CD4-positive, alpha-beta T cell treated with Interferon gamma for 1 hour (primary cell): Measurements from ENCODE around the gene NEURL4.

Source experiments
- DNase-seq: peaks from one replicate; pipeline ENCODE4 v3.0.0-alpha.2; 2020

NEURL4 gene

DNA sequence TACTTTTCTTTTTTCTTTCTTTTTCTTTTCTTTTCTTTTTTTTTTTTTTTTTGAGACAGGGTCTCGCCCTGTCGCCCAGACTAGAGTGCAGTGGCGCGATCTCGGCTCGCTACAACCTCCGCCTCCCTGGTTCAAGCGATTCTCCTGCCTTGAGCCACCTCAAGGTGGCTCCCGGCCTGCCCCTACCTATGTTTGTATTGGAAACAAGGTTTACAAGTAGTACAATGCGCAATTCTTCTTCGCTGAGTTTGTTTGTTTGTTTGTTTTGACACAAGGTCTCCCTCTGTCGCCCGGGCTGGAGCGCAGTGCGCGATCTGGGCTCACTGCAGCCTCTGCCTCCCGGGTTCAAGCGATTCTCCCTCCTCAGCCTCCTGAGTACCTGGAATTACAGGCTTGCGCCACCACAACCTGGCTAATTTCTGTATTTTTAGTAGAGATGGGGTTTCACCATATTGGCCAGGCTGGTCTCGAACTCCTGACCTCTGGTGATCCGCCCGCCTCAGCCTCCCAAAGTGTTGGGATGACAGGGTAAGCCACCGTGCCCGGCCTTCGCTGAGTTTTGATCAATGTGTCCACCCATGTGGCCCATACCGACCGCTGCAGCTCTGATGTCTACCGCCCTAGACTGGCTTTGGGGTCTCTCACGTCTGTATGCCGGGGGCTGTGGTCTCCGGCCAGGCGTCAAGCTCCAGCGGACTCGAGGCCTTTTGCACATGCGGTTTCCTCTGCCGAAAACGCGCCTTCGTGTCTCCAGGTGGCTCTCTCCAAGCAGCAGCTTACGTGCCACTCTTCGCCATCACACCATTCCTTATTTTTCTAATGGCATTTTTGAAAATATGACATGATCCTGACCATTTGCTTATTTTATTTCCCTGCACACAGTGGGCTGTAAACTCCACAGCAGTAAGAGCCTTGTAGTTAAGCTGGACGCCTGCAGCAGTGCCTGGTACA lies 33.6 kb downstream of the NEURL4 start:
- DNase-seq, result no peak

GRCh38 chr17:7294614-7295153 lies 34.5 kb downstream of the NEURL4 start, which contains the start of gene YBX2:
Gene YBX2, minus strand, starts transcription at chr17:7294639. Its CDS starts 139 bp downstream, at chr17:7294500.
- DNase-seq, result peak; percentile 84

GRCh38 chr17:7293816-7294613 lies 35.1 kb downstream of the NEURL4 start:
- DNase-seq, result no peak

- DNase-seq, result no peak
Observed at GRCh38 chr17:7293159-7293558, 36.0 kb downstream of the NEURL4 start.

- DNase-seq, result no peak
Observed at GRCh38 chr17:7292729-7293128, 36.4 kb downstream of the NEURL4 start.

DNA sequence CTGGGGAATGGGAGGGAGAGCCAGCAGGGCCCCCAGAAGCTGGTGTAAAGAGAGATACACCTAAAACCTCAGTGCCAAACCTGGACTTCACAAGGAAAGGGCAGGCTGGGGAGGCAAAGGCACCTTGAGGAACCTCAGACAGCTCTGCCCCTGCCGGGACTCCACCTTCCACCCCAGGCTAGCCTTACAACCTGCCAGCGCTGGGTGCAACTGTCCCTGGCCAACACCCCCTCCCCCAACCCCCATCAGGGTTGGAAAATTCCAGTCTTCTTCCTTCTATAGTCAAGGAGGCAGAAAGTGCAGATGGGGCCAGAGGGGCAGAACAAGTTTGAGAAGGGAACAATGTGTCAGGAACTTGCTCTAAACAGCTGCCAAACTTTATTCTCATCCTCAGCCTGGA lies 36.9 kb downstream of the NEURL4 start:
- no peak for DNase-seq

DNA sequence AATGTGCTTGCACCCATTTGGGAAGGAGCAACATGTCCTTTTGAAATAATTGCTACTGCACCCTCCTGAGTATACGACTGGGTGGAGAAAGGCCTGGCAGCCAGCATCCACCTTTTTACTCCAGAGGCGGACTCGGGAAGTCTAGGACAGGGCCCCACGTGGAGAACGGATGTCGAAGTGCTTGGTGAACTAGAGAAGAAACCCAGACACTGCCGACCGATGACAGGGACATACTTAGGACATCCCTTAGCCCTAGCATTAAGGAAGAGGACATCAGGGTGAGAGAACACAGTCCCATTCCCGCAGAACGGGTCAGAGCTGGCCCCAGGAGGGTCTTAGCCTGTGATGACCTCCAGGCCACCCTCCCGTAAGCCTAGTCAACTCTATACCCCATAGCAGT lies 38.5 kb downstream of the NEURL4 start:
- DNase-seq, result no peak

DNA sequence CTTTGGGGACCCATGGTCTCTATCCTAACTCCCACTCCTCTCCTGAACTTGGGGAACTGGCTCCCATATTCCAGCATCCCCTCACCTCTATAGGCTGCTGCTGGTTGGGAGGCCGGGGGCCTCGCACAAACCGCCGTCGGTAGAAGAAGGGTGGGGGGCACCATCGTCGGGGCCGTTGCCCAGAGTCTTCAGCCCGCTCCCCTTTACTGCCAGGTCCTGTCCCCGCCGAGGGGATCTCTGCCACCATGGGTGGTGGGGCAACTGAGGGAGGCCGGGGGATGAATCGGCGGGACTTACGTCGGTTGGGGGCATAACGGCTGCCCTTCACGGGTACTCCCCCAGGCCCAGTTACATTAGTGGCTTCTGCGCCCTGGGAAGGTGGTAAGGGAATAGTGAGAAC lies 39.0 kb downstream of the NEURL4 start:
- DNase-seq, result no peak

DNA sequence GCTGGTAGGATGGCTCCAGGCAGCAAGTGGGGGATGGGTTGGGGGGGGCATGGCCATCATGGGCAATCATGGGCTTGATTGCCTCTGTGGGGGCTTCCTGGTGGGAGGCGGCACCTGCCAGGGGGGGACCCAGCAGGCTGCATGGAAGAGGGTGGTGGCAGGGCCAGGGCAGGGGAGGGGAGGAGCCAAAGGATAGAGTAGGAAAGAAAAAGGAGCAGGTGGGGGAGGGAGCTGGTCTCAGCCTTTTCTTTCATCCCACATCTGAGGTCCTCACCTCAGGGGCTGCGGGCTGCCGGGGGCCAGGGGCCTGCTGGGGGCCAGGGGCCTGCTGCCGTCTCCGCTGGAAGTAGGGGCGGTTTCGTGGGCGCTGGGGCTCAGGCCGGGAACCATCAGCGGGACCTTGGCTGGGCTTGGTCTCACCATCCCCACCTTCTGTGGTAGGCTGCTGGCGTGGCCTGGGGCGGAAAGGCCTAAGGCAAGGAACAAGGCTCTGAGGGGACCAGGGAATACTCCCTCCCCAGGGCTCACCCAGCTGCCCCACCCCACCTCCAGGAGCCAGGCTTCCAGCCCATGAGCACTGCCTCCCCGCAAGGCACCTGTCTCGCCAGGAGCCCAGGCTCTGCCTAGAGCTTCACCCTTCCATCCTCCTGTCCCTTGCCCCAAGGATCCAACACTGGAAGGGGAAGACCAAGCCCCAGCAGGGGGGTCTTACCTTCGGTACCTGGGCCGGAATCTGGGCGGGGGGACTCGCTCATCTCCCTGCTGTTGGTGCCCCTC lies 39.7 kb downstream of the NEURL4 start:
- no peak for DNase-seq

- DNase-seq, result no peak
Observed at GRCh38 chr17:7285679-7286078, 43.5 kb downstream of the NEURL4 start.

DNA sequence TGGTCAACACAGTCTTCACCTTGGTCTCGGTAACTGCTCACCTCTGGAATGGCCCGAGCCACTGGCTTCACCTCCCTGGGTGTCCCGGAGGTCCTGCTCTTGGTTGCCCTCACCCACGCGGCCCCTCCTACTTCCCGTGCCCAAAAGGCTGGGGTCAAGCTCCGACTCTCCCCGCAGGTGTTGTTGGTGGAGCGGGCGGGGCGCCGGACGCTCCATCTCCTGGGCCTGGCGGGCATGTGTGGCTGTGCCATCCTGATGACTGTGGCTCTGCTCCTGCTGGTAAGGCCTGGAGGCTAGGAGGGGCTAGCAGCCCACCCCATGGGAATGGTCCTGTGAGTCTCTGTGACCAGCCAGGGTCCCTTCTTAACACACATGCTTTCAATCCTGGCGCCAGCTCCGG lies 44.2 kb downstream of the NEURL4 start:
- DNase-seq, result no peak

DNA sequence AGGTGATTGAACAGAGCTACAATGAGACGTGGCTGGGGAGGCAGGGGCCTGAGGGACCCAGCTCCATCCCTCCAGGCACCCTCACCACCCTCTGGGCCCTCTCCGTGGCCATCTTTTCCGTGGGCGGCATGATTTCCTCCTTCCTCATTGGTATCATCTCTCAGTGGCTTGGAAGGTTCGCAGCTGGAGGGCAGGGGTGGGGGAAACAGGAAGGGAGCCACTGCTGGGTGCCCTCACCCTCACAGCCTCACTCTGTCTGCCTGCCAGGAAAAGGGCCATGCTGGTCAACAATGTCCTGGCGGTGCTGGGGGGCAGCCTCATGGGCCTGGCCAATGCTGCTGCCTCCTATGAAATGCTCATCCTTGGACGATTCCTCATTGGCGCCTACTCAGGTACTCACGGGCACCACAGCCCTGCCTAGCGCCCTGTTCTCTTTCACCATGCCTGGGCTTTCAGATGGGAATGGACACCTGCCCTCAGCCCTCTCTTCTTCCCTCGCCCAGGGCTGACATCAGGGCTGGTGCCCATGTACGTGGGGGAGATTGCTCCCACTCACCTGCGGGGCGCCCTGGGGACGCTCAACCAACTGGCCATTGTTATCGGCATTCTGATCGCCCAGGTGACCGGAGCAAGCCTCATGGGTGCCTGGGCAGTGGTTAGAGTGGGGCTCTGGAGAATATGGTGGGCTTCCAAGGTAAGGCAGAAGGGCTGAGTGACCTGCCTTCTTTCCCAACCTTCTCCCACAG lies 45.5 kb downstream of the NEURL4 start:
- no peak for DNase-seq

GRCh38 chr17:7282752-7283321 lies 46.3 kb downstream of the NEURL4 start:
- DNase-seq, result no peak

DNA sequence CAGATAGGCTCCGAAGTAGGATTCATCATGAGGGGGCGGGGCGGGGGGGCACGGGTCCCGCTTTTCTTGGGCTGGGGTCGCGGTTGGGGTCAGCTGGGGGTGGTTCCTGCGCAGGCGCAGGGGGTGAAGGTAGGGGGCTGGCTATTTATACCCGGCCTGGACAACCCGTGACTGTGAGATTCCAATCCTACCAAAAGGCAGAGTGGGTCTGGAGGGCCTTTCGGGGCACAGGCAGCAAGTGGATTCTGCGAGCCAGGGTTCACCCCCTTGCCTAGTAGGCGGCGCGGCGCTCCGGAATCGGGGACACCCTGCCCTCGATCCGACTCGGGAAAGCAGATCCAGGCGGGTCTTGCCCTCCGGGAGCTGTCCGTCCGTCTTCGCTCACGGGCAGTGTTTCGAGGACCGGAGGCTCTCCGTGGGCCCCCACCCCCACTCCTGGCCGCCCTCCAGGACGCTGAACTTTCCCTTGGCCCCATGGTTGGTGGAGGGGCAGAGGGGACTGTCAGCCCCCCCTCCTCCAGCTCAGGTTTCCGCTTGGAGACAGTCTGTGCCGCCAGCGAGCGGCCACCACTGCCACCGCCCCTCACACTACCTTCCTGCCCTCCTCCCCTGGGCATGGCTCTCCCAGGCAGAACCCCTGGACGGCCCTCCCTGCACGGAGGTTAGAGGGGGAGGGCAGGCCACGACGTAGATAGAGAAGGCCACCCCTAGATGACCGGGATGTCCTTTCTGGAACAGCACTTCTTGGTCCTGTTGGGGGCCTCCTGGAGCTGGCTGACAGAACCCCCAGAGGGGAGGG lies 47.0 kb downstream of the NEURL4 start:
- DNase-seq, result no peak

- DNase-seq, result peak; percentile 89
Observed at GRCh38 chr17:7281074-7281952, 47.8 kb downstream of the NEURL4 start, which contains the start of gene SLC2A4. Gene SLC2A4, plus strand, starts transcription at chr17:7281718. Its CDS starts 217 bp downstream, at chr17:7281935.

DNA sequence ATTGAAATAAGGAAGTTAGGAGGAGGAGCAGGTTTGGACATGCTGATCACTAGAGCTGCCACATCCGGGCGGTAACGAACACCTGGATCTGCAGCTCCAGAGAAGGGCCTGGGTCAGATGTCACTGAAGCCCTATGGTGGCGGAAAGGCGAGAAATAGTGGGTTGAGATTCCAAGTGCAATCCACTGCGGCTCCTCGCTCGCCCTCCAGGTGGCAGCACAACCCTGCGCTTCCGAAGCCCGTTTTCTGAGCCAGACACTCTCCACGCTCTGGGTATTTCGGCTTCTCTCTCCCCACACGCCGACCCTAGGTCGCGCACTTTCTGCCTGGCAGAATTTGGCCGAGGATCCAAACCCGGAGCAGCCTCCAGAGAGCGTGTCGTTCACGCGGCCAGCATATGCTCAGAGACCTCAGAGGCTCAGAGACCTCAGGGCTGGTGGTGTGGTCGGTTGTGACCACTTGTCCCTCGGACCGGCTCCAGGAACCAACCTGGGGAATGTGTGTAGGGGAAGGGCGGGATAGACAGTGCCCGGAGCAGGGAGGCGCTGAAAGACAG lies 48.5 kb downstream of the NEURL4 start:
- DNase-seq, result peak; percentile 76

DNA sequence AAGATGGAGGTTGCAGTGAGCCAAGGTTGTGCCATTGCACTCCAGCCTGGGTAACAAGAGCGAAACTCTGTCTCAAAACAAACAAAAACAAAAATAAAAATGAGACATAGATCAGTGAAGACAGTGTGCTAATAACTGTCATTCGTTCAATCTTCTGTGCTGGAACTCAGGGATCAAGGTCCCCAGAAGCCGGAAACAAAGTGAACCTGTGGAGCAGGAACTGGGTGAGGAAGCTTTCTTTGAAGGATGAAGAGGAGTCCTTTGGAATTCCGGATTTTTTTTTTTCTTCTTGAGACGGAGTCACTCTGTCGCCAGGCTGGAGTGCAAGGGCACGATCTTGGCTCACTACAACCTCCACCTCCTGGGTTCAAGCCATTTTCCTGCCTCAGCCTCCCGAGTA lies 49.7 kb downstream of the NEURL4 start:
- no peak for DNase-seq

DNA sequence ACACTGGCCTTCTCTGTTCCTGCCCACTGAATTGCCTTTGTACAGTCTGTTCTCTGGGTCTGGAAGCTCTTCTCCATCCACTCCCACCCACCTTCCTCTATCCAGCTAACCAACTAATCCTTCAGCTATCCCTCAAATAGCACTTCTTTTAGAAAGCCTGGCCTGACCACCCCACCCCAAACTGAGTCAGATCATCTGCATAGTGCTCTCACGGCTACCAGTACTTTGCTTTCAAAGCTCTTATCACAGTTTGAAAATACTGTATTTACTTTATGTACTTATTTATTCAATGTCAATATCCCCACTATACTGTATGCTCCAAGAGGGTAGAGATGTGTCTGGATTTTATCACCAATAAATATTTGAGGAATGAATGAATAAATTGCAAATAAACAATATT lies 62.4 kb downstream of the NEURL4 start:
- no peak for DNase-seq
